Activated CD4-positive, alpha-beta T cell treated with anti-CD3 and anti-CD28 coated beads, Interleukin-10, Interleukin-2, amounts not matched to agents 100 ng/mL and 50 ng/mL, durations not matched to agents 16 hours and 8 hours (primary cell): ENCODE results near the gene PCDHGB2.
"Not testable (repeated sequence)": the region's sequence is repeated elsewhere in the genome, so short reads cannot be mapped to it uniquely, and the experiment has no call there.

Source experiments
- DNase-seq: peaks from one replicate; pipeline ENCODE4 v3.0.0-alpha.2; 2020

Gene PCDHGB2

DNA sequence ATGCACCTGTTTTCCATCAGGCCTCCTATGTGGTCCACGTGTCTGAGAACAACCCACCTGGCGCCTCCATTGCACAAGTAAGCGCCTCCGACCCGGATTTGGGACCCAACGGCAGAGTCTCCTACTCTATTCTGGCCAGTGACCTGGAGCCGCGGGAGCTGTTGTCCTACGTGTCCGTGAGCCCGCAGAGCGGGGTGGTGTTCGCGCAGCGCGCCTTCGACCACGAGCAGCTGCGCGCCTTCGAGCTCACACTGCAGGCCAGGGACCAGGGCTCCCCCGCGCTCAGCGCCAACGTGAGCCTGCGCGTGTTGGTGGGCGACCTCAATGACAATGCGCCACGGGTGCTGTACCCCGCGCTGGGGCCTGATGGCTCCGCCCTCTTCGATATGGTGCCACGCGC, 8.2 kb upstream of the PCDHGB2 start:
- DNase-seq: no peak

DNA sequence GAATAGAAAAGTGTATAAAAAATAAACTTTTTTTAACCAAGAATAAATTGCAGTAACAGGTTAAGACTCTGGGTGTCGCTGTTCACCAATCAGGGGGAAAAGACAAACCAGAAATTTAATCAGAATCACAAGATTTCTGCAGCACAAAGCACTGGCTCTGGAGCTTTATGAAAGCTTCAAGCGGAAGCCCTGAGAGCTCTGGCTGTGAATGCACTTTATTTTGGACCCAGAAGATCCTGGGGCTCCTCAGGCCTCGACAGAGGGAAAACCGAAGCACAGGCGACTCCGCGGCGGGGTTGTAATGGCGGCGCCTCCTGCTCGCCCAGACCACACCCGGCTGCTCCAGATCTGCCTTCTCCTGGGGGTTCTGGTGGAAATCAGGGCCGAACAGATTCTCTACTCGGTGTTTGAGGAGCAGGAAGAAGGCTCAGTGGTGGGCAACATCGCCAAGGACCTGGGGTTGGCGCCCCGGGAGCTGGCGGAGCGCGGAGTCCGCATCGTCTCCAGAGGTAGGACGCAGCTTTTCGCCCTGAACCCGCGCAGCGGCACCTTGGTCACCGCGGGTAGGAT, 4.8 kb upstream of the PCDHGB2 start, which contains the start of gene PCDHGA4:
PCDHGA4 (plus strand) TSS at position 122 of the 570 bp plus-strand sequence; CDS start at position 209, 87 bp downstream.
- no peak for DNase-seq

DNA sequence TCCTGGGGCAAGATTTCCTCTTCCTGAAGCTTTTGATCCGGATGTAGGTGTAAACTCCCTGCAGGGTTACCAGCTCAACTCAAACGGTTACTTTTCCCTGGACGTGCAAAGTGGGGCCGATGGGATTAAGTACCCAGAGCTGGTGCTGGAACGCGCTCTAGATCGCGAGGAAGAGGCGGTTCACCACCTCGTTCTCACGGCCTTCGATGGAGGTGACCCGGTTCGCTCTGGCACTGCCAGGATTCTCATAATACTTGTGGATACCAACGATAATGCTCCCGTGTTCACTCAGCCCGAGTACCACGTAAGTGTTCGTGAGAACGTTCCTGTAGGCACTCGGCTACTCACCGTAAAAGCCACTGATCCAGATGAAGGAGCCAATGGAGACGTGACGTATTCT, 4.2 kb upstream of the PCDHGB2 start:
- no peak for DNase-seq

DNA sequence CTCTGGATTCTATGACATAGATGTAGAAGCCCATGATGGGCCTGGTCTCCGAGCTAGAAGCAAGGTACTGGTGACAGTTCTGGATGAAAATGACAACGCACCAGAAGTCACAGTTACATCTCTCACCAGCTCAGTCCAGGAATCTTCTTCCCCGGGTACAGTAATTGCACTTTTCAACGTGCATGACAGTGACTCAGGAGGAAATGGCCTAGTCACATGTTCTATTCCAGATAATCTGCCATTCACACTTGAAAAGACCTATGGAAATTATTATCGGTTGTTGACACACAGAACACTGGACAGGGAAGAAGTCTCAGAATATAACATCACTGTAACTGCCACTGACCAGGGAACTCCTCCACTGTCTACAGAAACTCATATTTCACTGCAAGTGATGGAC, 3.7 kb upstream of the PCDHGB2 start:
- DNase-seq: no peak

DNA sequence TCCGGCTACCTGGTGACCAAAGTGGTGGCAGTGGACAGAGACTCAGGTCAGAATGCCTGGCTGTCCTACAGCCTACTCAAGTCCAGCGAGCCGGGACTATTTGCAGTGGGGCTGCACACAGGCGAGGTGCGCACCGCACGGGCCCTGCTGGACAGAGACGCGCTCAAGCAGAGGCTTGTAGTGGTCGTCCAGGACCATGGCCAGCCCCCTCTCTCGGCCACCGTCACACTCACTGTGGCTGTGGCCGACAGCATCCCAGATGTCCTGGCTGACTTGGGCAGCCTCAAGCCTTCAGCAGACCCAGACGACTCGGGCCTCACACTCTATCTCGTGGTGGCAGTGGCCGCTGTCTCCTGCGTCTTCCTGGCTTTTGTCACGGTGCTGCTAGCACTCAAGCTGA, 2.8 kb upstream of the PCDHGB2 start:
- no peak for DNase-seq

DNA sequence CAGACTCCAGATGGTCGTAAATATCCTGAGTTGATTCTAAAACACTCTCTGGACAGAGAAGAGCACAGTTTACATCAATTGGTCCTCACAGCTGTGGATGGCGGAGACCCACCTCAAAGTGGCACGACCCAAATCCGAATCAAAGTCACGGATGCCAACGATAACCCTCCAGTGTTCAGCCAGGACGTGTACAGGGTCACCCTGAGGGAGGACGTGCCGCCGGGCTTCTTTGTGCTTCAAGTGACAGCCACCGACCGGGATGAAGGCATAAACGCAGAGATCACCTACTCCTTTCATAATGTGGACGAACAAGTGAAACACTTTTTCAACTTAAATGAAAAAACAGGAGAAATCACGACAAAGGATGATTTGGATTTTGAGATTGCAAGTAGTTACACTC, 891 bp downstream of the PCDHGB2 start:
- no peak for DNase-seq

DNA sequence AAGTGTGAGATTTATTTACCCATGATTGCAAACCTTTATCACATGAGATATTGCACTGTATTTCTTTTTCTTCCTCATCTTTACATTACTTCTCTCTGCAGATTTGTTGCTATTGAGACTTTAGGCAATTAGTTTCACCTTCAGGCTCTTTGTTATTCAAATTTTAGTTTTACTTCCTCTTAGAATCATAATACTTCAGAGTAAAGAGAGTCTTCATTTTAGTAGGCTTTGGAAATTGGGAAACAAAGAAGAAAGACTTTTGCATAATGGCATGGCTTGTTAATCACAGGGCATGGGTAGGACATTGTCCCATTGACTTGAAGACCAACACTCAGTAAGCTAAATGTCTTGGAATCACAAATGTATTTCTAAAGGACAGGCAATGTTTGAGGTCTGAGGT, 2.9 kb downstream of the PCDHGB2 start:
- DNase-seq: no peak

DNA sequence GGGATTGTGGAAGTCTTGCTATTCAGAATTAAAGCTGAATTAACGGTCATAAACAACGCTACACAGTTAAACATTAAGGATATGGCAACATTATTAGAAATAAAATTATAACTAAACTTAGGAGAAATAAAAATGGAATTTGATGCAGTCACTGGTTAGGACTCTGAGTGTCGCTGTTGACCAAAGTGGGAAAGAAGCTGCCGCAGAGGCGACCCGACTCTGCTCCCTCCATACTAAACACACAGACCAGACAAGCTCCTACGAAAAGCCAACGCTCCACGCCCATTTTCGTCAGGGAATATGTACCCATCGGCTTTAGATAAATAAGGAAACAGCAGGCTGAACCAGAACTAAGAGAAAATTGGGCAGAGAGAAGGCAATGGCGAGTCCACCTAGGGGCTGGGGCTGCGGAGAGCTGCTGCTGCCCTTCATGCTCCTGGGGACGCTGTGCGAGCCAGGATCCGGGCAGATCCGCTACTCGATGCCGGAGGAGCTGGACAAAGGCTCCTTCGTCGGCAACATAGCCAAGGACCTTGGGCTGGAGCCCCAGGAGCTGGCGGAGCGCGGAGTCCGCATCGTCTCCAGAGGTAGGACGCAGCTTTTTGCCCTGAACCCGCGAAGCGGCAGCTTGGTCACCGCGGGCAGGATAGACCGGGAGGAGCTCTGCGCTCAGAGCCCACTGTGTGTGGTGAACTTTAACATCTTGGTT, 4.3 kb downstream of the PCDHGB2 start, which contains the start of gene PCDHGA5:
PCDHGA5 (plus strand) TSS at position 211 of the 709 bp plus-strand sequence; CDS start at position 380, 169 bp downstream.
- no peak for DNase-seq

DNA sequence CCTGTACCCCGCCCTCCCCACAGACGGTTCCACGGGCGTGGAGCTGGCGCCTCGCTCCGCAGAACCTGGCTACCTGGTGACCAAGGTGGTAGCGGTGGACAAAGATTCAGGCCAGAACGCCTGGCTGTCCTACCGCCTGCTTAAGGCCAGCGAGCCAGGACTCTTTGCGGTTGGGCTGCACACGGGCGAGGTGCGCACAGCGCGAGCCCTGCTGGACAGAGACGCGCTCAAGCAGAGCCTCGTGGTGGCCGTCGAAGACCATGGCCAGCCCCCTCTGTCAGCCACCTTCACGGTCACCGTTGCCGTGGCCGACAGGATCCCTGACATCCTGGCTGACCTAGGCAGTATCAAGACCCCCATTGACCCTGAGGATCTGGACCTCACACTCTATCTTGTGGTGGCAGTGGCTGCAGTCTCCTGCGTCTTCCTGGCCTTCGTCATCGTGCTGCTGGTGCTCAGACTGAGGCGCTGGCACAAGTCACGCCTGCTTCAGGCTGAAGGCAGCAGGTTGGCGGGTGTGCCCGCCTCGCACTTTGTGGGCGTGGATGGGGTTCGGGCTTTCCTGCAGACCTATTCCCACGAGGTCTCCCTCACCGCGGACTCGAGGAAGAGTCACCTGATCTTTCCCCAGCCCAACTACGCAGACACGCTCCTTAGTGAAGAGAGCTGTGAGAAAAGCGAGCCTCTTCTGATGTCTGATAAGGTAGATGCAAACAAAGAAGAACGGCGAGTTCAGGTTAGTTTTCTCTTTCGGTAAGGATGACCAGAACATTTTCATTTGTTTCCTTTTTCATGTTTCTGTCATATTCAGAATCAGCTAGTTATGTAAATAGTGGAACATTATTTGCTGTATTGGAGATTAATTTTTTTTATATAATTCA, 6.5 kb downstream of the PCDHGB2 start:
- DNase-seq: no peak

DNA sequence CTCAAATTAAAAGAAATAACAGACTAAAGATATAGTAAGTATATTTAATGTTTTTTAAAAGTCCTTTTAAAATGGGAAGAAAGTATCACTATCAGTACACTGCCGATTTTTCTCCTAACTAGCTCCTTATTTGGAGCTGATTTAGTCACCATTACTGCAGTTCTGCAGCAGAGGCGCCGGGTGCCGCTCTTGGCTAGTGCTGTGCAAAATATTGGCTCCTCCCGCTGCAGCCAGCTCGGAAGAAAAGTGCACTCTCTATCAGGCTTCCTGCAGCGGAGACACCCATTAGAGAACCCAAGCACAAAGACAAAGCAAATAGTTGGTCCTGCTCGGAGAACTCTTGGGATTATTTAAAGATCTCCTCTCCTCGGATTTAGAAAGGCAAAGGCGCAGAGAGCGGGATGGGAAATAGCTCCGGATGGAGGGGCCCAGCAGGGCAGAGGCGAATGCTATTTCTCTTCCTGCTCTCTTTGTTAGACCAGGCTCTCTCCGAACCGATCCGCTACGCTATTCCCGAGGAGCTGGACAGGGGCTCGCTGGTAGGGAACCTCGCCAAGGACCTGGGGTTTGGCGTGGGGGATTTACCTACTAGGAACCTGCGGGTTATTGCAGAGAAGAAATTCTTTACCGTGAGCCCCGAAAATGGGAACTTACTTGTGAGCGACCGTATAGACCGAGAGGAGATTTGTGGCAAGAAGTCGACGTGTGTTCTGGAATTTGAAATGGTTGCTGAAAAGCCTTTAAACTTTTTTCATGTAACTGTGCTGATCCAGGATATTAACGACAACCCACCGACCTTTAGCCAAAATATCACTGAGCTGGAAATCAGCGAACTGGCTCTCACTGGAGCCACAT, 10.4 kb downstream of the PCDHGB2 start, which contains the start of gene PCDHGB3:
PCDHGB3 (plus strand) TSS at position 249 of the 855 bp plus-strand sequence; CDS start at position 402, 153 bp downstream.
- DNase-seq: peak; percentile 41

DNA sequence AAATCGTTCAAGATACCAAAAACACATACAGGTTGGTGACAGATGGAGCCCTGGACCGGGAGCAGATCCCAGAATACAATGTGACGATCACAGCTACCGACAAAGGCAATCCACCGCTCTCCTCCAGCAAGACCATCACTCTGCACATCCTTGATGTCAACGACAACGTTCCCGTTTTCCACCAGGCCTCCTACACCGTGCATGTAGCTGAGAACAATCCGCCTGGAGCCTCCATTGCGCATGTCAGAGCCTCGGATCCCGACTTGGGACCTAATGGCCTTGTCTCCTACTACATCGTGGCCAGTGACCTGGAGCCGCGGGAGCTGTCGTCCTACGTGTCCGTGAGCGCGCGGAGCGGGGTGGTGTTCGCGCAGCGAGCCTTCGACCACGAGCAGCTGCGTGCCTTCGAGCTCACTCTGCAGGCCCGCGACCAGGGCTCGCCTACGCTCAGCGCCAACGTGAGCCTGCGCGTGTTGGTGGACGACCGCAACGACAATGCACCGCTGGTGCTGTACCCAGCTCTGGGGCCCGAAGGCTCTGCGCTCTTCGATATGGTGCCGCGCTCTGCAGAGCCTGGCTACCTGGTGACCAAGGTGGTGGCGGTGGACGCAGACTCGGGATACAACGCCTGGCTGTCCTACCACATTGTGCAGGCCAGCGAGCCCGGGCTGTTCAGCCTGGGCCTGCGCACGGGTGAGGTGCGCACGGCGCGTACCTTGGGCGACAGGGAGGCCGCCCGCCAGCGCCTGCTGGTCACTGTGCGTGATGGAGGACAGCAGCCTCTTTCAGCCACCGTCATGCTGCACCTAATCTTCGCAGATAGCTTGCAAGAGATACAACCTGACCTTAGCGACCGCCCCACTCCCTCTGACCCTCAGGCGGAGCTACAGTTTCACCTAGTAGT, 12.0 kb downstream of the PCDHGB2 start:
- no peak for DNase-seq

DNA sequence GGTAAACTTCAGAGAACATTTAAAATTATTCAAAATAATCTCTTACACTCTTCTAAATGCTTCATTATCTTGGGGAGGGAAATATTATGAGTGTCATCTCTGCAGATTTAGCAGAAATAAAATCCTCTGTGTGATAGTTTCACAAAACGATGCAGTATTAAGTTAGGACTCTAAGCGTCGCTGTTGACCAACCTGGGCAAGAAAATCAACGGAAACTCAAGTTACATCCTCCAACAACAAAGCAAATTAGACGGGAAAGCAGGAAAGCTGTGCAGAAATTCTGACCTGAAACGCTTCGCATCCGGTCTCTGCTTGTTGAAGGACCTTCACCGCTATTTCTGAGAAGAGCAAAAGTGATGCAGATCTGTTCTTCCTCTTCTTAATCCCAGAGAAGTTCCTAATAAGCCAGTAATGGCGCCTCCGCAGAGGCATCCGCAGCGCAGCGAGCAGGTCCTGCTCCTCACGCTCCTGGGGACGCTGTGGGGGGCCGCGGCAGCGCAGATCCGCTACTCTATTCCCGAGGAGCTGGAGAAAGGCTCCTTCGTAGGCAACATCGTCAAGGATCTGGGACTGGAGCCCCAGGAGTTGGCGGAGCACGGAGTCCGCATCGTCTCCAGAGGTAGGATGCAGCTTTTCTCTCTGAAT, 14.0 kb downstream of the PCDHGB2 start, which contains the start of gene PCDHGA6:
PCDHGA6 (plus strand) TSS at position 219 of the 645 bp plus-strand sequence; CDS start at position 412, 193 bp downstream.
- no peak for DNase-seq

DNA sequence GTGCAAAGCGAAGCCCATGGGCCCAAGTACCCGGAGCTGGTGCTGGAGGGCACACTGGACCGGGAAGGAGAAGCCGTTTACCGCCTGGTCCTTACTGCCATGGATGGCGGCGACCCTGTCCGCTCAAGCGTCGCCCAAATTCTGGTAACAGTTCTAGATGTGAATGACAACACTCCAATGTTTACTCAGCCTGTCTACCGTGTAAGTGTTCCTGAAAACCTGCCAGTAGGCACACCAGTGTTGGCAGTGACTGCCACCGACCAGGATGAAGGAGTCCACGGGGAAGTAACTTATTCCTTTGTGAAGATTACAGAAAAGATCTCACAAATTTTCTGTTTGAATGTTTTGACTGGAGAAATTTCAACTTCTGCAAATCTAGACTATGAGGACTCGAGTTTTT, 14.8 kb downstream of the PCDHGB2 start:
- DNase-seq: no peak

DNA sequence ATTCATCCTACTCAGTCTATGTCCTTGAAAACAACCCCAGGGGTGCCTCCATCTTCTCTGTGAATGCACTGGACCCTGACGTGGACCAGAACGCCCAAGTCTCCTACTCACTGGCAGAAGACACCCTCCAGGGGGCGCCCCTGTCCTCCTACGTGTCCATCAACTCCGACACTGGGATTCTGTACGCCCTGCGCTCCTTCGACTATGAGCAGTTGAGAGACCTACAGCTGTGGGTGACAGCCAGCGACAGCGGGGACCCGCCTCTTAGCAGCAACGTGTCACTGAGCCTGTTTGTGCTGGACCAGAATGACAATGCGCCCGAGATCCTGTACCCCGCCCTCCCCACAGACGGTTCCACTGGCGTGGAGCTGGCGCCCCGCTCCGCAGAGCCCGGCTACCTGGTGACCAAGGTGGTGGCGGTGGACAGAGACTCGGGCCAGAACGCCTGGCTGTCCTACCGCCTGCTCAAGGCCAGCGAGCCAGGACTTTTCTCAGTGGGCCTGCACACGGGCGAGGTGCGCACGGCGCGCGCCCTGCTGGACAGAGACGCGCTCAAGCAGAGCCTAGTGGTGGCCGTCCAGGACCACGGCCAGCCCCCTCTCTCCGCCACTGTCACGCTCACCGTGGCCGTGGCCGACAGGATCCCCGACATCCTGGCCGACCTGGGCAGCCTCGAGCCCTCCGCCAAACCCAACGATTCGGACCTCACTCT, 15.8 kb downstream of the PCDHGB2 start:
- DNase-seq: not testable (repeated sequence)

DNA sequence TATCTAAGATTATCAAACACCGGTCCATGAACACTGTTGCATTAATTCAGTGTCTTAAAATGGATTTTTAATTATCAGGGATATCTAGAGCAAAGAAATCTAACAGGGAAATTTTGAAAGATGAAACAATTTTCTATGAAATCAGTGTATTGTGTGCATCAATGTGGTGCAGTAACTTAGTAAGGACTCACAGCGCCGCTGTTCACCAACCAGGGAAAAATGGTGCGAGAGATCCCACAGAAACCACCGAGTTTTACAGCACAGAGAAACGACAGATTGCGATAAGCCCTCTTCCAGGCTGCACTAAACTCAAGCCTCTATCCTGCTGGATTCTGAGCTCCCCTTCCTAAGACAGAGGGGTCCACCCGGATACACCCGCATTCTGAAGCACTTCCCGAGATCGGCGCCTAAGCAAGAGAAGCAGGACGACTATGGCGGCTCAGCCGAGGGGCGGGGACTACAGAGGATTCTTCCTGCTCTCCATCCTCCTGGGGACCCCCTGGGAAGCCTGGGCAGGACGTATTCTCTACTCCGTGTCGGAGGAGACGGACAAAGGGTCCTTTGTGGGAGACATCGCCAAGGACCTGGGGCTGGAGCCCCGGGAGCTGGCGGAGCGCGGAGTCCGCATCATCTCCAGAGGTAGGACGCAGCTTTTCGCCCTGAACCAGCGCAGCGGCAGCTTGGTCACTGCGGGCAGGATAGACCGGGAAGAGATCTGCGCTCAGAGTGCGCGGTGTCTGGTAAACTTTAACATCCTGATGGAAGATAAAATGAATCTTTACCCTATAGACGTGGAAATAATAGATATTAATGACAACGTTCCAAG, 22.9 kb downstream of the PCDHGB2 start, which contains the start of gene PCDHGA7:
PCDHGA7 (plus strand) TSS at position 274 of the 826 bp plus-strand sequence; CDS start at position 432, 158 bp downstream.
- DNase-seq: no peak

DNA sequence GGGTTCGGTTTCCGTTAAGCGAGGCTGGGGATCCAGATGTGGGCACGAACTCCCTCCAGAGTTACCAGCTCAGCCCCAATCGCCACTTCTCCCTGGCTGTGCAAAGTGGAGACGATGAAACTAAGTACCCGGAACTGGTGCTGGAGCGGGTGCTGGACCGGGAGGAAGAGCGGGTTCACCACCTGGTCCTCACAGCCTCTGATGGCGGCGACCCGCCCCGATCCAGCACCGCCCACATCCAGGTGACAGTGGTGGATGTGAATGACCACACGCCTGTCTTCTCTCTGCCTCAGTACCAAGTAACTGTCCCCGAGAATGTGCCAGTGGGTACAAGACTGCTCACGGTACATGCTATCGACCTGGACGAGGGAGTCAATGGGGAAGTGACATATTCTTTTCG, 23.6 kb downstream of the PCDHGB2 start:
- no peak for DNase-seq

DNA sequence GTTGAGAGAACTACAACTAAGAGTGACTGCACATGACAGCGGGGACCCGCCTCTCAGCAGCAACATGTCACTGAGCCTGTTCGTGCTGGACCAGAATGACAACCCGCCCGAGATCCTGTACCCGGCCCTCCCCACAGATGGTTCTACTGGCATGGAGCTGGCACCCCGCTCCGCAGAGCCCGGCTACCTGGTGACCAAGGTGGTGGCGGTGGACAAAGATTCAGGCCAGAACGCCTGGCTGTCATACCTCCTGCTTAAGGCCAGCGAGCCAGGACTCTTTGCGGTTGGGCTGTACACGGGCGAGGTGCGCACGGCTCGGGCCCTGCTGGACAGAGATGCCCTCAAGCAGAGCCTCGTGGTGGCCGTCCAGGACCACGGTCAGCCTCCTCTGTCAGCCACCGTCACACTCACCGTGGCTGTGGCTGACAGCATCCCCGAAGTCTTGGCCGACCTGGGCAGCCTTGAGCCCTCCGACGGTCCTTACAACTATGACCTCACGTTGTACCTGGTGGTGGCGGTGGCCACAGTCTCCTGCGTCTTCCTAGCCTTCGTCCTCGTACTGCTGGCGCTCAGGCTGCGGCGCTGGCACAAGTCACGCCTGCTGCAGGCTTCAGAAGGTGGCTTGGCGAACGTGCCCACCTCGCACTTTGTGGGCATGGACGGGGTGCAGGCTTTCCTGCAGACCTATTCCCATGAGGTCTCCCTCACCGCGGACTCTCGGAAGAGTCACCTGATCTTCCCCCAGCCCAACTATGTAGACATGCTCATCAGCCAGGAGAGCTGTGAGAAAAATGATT, 24.9 kb downstream of the PCDHGB2 start:
- no peak for DNase-seq
